HG02588 (cell line): ENCODE data around the gene HMCN1.
"Not testable (repeated sequence)": the region's sequence is repeated elsewhere in the genome, so short reads cannot be mapped to it uniquely, and the experiment has no call there.

ENCODE experiments used
- ATAC-seq: cut with Tn5 transposase; IDR thresholded peaks from one replicate; pipeline ENCODE4 v1.9.1; 2021; ENCODE audit warnings: mild to moderate bottlenecking, moderate library complexity; ENCODE audit not compliant: unreplicated experiment

HMCN1 gene

GRCh38 chr1:186183970-186184628 lies 449.9 kb downstream of the HMCN1 start:
- peak; percentile 48 for ATAC-seq

- ATAC-seq: not testable (repeated sequence)
These were observed 452.1 kb downstream of the HMCN1 start for GRCh38 chr1:186186251-186186650.

DNA sequence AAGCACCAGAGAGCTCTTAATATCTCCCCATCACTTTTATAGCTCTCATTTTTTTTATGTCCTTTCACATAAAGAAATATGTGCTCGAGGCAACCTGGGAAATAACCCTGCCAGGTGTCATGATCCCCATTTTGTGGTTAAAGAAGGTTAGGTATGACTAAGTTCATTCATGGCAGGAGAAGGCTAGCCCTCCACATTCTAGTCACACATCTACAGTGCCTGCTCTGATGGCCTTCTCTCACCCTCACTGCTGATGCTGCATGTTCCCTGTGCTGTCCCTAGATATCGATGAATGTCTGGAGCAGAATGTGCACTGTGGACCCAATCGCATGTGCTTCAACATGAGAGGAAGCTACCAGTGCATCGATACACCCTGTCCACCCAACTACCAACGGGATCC lies 453.4 kb downstream of the HMCN1 start:
- ATAC-seq: peak; percentile 54

- peak; percentile 23 for ATAC-seq
These were observed 453.9 kb downstream of the HMCN1 start for GRCh38 chr1:186188004-186188539.

- ATAC-seq: no peak
These were observed 454.5 kb downstream of the HMCN1 start for GRCh38 chr1:186188736-186189135.

- no peak for ATAC-seq
These were observed 455.0 kb downstream of the HMCN1 start for GRCh38 chr1:186189156-186189555.

DNA sequence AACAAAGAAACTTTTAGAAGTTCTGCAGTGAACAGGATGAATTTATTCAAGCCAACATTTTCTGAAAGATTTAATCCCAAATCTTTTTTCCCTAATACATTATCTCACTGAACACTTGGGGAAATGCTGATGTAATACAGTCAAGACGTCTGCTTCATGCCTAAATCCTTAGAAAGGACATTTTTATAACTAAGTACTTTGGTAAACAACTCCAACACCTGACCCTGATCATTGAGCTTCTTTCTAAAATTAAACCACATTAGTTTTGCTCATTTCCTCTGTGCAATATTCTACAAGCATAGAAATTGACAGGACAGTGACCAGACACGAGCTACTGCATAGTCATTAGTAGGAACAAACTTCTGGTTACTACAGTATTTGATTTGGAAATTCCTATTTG lies 457.3 kb downstream of the HMCN1 start:
- no peak for ATAC-seq

GRCh38 chr1:186193224-186193623 lies 459.0 kb downstream of the HMCN1 start:
- no peak for ATAC-seq

GRCh38 chr1:186194107-186194756 lies 460.0 kb downstream of the HMCN1 start:
- peak; percentile 95 for ATAC-seq

DNA sequence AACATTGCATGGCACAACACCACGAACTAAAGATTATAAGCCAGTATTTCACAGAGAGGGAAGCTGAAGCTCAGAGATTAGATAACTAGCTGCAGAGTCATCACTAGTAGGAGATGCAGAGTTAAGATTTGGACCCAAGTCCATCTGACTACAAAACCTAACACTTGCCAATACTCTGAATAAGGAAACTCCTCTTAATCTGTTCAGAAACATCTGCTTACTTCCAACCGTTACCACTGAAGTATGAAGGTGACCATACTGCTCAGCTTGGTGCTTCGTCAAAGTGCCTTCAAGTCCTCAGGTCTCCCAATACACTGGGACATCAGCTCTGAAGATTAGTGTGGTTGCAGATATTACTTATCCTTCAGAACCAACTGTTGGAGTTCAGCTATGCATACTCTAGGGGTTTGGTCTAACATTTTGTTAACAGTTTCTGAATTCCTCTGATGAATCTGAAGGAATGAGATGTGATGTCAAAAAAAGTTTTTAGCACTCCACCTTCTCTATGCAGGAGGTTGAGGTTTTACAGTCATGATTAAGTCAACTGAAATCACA lies 461.3 kb downstream of the HMCN1 start:
- ATAC-seq: no peak

- no peak for ATAC-seq
These were observed 468.1 kb downstream of the HMCN1 start for GRCh38 chr1:186202271-186202764.

DNA sequence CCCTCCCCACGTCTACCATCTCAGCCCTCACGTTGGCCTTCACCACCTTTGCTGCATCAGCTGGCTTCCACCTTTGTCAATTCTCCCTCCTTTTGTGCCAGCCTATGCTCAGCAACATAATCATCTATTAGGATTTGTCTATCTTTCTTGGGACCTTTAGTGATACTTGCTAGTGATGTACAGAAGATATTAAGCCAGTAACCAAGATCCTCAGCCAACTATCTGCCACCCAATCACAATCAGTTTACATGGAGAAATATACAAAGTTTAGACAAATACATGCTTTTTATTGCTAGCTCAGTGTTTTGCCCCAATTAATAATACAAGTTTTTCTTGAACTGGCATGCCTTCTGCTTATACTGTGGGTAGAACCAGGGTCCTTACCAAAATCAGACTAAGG lies 468.6 kb downstream of the HMCN1 start:
- no peak for ATAC-seq

DNA sequence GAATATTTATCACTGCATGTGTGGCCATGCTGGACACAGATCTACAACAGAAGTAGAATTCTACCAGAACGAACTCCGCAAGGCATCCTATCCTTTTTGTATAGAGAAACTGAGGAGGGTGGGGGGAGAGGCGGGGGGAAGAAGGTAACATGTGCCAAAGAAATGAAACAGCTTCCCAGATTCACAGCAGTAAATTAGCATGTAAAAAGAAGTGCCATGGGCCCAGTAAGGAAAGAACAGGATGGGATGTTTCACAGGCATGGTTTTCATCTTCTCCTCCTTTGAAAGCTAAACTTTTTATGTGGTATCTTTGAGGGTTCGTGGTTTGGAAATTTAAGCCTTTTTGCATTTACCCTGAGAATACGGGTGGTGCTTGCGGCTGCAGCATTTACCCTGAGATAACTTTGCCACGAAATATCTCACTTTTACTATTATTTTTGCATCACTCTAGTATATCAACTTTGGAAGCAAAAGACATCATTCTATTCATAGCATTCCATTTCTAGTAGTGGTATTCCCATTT lies 471.9 kb downstream of the HMCN1 start:
- ATAC-seq: no peak

GRCh38 chr1:186207391-186208085 lies 473.3 kb downstream of the HMCN1 start:
- ATAC-seq: no peak

DNA sequence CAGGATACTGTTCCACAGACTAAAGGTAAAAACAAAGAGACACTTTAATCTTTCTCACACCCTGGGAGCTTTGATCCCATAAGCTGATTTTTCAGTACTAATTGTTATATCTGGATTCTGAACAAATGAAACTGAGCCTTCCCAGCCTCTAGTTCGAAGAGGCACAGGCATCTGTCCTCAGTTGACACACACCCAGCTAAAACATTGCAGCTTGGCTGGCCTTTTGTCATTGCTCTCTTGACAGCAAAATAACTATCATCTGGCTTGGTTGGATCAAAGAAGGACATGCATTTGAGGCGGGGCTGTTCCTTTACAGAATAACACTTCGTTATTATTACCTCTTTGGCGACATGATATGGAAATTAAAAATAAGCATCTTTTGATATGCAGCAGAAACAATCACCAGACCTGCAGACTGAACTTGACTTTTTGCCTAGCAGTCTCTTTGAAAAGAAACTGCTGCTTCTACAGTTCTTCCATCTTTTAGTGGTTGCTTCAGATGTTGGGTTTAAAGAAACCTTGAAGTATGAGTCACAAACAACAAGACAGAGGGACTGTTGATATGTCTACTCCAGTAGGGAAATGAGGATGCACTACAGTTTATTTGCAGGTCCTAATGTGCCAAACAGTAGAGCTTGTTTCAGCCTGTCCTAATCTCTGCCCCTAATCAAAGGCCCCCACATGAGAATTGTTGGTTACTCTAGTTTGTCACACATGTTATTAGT lies 474.4 kb downstream of the HMCN1 start:
- no peak for ATAC-seq

DNA sequence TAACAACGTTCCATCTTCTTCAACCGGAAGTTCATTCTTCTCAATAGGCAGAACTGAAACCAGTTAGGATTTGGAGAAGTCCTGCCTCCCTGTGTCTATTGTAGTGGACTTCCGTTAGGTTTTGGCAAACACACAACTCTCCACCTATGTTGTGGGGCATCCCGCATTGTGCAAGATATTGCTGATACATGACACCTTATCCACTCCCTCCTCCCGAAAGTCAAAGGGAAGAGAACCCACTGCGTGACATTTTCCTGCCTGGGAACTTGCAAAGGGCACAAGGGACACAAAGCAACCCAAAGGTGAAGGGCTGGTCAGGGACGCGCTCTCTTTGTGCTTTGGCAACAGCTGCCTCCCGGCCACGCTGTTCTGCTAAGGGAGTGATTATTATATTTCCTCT lies 476.1 kb downstream of the HMCN1 start:
- no peak for ATAC-seq

GRCh38 chr1:186211583-186211982 lies 477.4 kb downstream of the HMCN1 start:
- not testable (repeated sequence) for ATAC-seq

DNA sequence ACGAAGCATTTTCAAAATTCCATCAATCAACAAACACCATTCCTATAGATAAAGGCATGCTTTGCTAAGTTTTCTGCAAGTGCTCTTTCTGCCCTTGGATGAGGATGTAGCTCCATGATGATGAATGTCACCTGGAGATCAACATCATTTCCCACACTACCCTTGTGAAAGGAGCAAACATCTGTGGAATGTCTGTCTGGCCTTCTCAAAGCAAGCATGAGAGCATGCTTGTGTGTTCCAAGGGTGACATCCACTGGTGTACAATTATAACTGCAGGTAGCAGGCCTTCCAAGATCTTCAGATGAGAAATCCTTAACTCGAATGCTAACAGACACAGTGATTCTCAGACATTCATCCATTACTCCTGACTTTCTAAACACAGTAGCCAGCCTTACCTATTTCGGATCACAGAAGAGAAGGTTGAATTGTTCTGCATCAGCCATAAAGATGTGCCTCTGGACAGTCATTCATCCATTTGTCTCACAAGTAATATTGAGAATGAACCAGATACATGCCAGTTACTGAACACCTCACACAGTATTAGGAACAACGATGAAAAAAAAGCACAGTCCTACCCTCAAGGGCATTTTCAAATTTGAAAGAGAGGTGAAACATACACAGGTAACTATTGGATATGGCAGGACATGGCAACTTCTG lies 478.5 kb downstream of the HMCN1 start:
- ATAC-seq: peak; percentile 95

- ATAC-seq: no peak
These were observed 479.0 kb downstream of the HMCN1 start for GRCh38 chr1:186213225-186213607.

GRCh38 chr1:186214791-186215190 lies 480.6 kb downstream of the HMCN1 start:
- no peak for ATAC-seq
